ENCODE results near the gene COQ8A.

The COQ8A gene

DNA sequence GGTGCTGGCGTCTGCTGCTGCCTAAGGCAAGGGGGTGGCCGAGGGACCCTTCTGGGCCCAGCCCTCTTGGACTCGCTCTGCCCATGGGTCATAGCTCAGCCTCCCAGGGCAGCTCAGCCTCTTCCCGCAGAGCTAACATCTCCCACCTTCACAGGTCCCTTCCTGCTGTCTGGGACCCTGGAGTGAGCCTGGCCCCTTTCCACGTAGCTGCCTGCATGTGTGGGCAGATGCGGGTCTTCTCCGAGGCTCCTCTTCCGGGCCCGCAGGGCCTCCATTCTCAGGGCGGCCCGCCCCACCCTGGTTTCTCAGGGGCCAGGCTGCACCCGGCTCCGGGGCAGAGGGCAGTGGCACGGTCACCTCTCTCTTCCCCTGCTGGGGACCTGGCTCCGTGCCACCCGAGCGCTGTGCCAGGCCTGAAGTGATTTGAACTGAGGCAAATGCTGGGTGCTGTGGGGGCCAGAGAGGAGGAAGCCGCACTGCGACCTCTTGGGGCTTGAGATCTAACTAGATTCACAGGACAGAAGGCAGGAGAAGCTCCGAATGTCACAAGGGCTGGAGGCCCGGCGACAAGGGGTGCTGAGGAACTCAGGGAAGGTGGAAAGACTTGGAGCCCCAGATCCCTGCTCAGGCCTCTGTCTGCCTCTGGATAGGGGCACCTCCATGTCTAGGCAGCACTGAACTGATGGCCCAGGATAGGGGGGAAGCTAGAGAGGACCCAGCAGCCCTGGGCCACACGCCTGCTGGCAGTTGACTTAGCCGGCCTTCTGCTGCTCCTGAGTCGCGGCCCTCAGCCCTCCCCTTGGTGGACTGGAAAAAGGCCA lies 40.7 kb downstream of the COQ8A start:
- Histone ChIP-seq H3K27me3 (ENCODE audit: control insufficient read depth in 5 of 5, insufficient read depth in 4 of 5, low read length in 5 of 5) (no peaks in the 10 kb centered on the region), H3K36me3 (ENCODE audit: control insufficient read depth in 5 of 5, insufficient read depth in 5 of 5, low read length in 5 of 5) (peaks cover 0 to 77% (median 63%) of the 10 kb centered on the region in 5 donors), H3K4me1 (ENCODE audit: control insufficient read depth in 5 of 5, insufficient read depth in 5 of 5, low read length in 5 of 5) (peaks cover 2 to 60% (median 31%) of the 10 kb centered on the region in 5 donors), H3K9ac (ENCODE audit: low read length in 5 of 5) (peak overlapping the region in 2 of 5 donors; percentile 23 to 25), H3K9me3 (ENCODE audit: control insufficient read depth in 5 of 5, low read length in 5 of 5) (no peaks in the 10 kb centered on the region), H3K27ac (ENCODE audit: low read depth, low read length) (peak overlapping the region; percentile 74), H3K4me3 (ENCODE audit: low read depth in 1 of 5, low read length in 5 of 5) (no peak overlapping the region)

DNA sequence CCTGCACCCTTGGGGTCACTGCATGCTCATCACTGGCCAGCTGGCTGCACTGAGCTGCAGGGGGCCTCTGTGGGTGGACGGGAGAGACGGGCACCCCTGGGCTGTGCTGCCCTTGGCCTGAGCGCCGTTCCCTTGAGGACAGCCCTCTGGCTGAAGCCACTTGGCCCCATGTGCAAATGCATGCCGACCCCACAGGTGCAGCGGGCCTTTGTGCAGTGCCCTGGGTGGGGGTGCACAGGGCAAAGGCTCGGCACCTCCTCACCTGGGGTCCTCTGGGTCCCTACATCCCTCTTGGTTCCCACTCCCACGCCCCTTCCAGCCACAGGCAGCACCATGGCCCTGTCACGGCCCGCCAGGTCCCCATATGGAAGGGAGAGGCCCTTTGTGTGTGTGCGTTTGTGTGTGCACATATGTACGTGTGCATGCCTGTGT lies 41.3 kb downstream of the COQ8A start:
- Histone ChIP-seq H3K9ac (ENCODE audit: low read length in 5 of 5) (no peak overlapping the region), H3K4me1 (ENCODE audit: control insufficient read depth in 5 of 5, insufficient read depth in 5 of 5, low read length in 5 of 5) (peaks cover 2 to 60% (median 31%) of the 10 kb centered on the region in 5 donors), H3K27ac (ENCODE audit: low read depth, low read length) (peak overlapping the region; percentile 74), H3K4me3 (ENCODE audit: low read depth in 1 of 5, low read length in 5 of 5) (no peak overlapping the region), H3K27me3 (ENCODE audit: control insufficient read depth in 5 of 5, insufficient read depth in 4 of 5, low read length in 5 of 5) (no peaks in the 10 kb centered on the region), H3K36me3 (ENCODE audit: control insufficient read depth in 5 of 5, insufficient read depth in 5 of 5, low read length in 5 of 5) (peaks cover 0 to 84% (median 69%) of the 10 kb centered on the region in 5 donors), H3K9me3 (ENCODE audit: control insufficient read depth in 5 of 5, low read length in 5 of 5) (no peaks in the 10 kb centered on the region)

DNA sequence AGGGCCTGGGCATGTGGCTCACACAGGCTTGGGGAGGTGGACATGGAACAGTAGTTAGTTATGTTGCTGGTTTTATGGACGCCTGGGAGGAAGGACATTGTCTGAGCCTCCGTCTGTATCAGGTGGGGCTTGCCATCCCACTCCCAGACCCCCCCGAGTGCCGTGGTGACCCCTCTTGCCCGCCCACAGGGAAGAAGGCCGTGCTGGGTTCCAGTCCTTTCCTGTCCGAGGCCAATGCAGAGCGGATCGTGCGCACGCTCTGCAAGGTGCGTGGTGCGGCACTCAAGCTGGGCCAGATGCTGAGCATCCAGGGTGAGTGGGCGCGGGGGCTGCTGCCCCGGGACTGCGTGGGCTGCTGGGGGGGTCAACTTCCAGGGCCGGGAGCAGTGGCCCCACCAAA lies 41.7 kb downstream of the COQ8A start:
- no peak overlapping the region for H3K4me3 ChIP-seq (ENCODE audit: low read depth in 1 of 5, low read length in 5 of 5)
- no peaks in the 10 kb centered on the region for H3K9me3 ChIP-seq (ENCODE audit: control insufficient read depth in 5 of 5, low read length in 5 of 5)
- no peaks in the 10 kb centered on the region for H3K27me3 ChIP-seq (ENCODE audit: control insufficient read depth in 5 of 5, insufficient read depth in 4 of 5, low read length in 5 of 5)
- H3K9ac ChIP-seq (ENCODE audit: low read length in 5 of 5): no peak overlapping the region
- H3K4me1 ChIP-seq (ENCODE audit: control insufficient read depth in 5 of 5, insufficient read depth in 5 of 5, low read length in 5 of 5): peaks cover 2 to 60% (median 31%) of the 10 kb centered on the region in 5 donors
- H3K27ac ChIP-seq (ENCODE audit: low read depth, low read length): no peak overlapping the region
- peaks cover 0 to 88% (median 71%) of the 10 kb centered on the region in 5 donors for H3K36me3 ChIP-seq (ENCODE audit: control insufficient read depth in 5 of 5, insufficient read depth in 5 of 5, low read length in 5 of 5)

DNA sequence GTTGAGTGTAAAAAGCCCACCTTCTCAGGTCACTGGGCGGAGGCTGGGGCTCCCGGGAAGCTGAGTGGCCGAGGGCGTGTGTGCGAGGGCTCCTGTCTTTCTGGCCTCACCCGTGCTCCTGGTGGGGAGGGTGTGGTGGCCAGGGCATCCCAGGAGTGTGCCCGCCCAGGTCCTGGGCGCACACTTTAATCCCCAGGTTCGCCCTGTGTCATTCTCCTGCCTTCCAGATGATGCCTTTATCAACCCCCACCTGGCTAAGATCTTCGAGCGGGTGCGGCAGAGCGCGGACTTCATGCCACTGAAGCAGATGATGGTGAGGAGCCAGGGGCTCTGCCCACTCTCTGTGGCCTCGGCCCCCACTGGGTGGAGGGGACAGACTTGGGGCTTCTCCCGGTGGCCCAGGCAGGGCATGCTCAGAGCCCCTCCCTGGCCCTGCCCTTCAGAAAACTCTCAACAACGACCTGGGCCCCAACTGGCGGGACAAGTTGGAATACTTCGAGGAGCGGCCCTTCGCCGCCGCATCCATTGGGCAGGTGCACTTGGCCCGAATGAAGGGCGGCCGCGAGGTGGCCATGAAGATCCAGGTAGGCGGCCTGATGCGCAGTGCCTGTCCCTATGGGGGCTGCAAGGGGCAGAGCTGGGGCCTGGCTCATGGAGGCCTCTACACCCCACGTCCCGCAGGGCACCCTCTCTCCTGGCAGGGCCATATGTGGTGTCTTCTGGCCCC lies 42.5 kb downstream of the COQ8A start:
- H3K9ac ChIP-seq (ENCODE audit: low read length in 5 of 5): no peak overlapping the region
- peaks cover 4 to 60% (median 39%) of the 10 kb centered on the region in 5 donors for H3K4me1 ChIP-seq (ENCODE audit: control insufficient read depth in 5 of 5, insufficient read depth in 5 of 5, low read length in 5 of 5)
- peaks cover 0 to 91% (median 74%) of the 10 kb centered on the region in 5 donors for H3K36me3 ChIP-seq (ENCODE audit: control insufficient read depth in 5 of 5, insufficient read depth in 5 of 5, low read length in 5 of 5)
- no peak overlapping the region for H3K4me3 ChIP-seq (ENCODE audit: low read depth in 1 of 5, low read length in 5 of 5)
- H3K27me3 ChIP-seq (ENCODE audit: control insufficient read depth in 5 of 5, insufficient read depth in 4 of 5, low read length in 5 of 5): no peaks in the 10 kb centered on the region
- H3K9me3 ChIP-seq (ENCODE audit: control insufficient read depth in 5 of 5, low read length in 5 of 5): no peaks in the 10 kb centered on the region
- no peak overlapping the region for H3K27ac ChIP-seq (ENCODE audit: low read depth, low read length)

DNA sequence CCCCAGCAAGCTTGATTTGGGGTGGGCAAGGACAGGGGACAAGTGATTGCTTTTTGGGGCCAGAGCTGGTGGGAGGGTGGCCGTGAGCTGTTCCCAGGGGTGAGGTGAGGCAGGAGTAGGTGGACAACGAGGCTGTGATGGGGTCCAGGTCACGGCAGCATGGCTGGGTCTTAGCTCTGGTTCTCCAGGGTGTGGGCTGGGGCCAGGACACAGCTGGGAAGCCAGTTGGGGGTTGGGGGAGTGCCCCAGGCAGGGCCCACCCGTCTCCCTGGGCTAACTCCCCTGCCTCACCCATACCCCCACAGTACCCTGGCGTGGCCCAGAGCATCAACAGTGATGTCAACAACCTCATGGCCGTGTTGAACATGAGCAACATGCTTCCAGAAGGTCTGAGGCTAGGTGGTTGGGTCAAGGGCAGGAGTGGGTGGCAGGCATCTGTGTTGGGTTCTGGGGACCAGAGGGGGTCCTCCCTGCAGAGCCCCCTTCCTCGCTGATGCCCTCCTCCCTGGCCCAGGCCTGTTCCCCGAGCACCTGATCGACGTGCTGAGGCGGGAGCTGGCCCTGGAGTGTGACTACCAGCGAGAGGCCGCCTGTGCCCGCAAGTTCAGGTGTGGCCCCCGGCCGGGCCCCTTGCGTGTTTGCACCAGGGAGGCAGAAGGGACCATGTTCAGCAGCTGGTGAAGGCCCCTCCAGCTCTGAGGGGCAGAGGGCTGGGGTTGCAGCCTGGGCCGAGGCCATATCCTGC lies 43.3 kb downstream of the COQ8A start:
- peak overlapping the region; percentile 30 for H3K27ac ChIP-seq (ENCODE audit: low read depth, low read length)
- peaks cover 4 to 60% (median 39%) of the 10 kb centered on the region in 5 donors for H3K4me1 ChIP-seq (ENCODE audit: control insufficient read depth in 5 of 5, insufficient read depth in 5 of 5, low read length in 5 of 5)
- H3K9me3 ChIP-seq (ENCODE audit: control insufficient read depth in 5 of 5, low read length in 5 of 5): no peaks in the 10 kb centered on the region
- no peaks in the 10 kb centered on the region for H3K27me3 ChIP-seq (ENCODE audit: control insufficient read depth in 5 of 5, insufficient read depth in 4 of 5, low read length in 5 of 5)
- H3K36me3 ChIP-seq (ENCODE audit: control insufficient read depth in 5 of 5, insufficient read depth in 5 of 5, low read length in 5 of 5): peaks cover 0 to 85% (median 71%) of the 10 kb centered on the region in 5 donors
- no peak overlapping the region for H3K9ac ChIP-seq (ENCODE audit: low read length in 5 of 5)
- no peak overlapping the region for H3K4me3 ChIP-seq (ENCODE audit: low read depth in 1 of 5, low read length in 5 of 5)

DNA sequence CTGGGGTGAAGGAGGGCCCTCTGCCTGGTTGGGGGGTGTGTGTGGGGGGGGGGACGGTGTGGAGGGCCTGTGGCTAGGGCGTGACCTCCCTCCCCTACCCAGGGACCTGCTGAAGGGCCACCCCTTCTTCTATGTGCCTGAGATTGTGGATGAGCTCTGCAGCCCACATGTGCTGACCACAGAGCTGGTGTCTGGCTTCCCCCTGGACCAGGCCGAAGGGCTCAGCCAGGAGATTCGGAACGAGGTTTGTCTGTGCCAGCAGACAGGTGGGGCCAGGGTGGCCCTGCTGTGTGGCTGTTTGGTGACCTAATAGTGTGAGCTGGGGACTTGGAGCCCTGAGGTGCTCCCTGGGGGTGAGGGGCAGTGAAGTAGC lies 43.9 kb downstream of the COQ8A start:
- no peak overlapping the region for H3K4me3 ChIP-seq (ENCODE audit: low read depth in 1 of 5, low read length in 5 of 5)
- no peak overlapping the region for H3K27ac ChIP-seq (ENCODE audit: low read depth, low read length)
- peaks cover 0 to 80% (median 67%) of the 10 kb centered on the region in 5 donors for H3K36me3 ChIP-seq (ENCODE audit: control insufficient read depth in 5 of 5, insufficient read depth in 5 of 5, low read length in 5 of 5)

DNA sequence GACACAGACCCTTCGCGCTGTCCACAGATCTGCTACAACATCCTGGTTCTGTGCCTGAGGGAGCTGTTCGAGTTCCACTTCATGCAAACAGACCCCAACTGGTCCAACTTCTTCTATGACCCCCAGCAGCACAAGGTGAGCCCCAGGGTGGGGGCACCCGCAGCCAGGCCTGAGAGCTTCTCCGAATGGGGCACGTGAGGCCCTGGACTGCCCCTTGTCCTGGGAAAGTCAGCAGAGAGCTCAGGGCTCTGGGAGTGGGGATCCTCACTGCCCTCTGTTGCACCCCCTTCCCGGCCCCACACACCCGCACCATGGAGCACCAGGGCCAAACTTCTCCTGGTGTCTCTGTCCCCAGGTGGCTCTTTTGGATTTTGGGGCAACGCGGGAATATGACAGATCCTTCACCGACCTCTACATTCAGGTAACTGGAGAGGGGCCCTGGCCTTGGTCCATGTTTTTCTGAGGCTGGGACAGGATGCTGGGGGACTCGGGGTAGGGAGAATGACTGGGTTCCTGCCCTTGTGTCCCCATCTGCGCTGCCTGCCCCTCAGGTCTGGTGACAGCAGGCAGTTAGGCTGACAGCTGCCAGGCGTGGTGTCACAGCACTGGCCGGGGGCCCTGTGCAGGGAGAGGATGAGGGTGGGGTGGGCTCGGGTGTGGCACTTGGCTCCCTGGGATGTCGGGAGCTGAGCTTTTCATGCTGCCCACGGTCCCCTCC lies 44.6 kb downstream of the COQ8A start:
- peak overlapping the region in 1 of 5 donors; percentile 38 for H3K9ac ChIP-seq (ENCODE audit: low read length in 5 of 5)
- H3K4me3 ChIP-seq (ENCODE audit: low read depth in 1 of 5, low read length in 5 of 5): no peak overlapping the region
- H3K27me3 ChIP-seq (ENCODE audit: control insufficient read depth in 5 of 5, insufficient read depth in 4 of 5, low read length in 5 of 5): no peaks in the 10 kb centered on the region
- peaks cover 0 to 75% (median 66%) of the 10 kb centered on the region in 5 donors for H3K36me3 ChIP-seq (ENCODE audit: control insufficient read depth in 5 of 5, insufficient read depth in 5 of 5, low read length in 5 of 5)
- H3K9me3 ChIP-seq (ENCODE audit: control insufficient read depth in 5 of 5, low read length in 5 of 5): no peaks in the 10 kb centered on the region
- H3K27ac ChIP-seq (ENCODE audit: low read depth, low read length): no peak overlapping the region
- peaks cover 6 to 60% (median 39%) of the 10 kb centered on the region in 5 donors for H3K4me1 ChIP-seq (ENCODE audit: control insufficient read depth in 5 of 5, insufficient read depth in 5 of 5, low read length in 5 of 5)

More for the DNA sequence above, 43.9 kb downstream of the COQ8A start:
- Histone ChIP-seq H3K27me3 (ENCODE audit: control insufficient read depth in 5 of 5, insufficient read depth in 4 of 5, low read length in 5 of 5) (no peaks in the 10 kb centered on the region), H3K4me1 (ENCODE audit: control insufficient read depth in 5 of 5, insufficient read depth in 5 of 5, low read length in 5 of 5) (peaks cover 6 to 60% (median 39%) of the 10 kb centered on the region in 5 donors), H3K9ac (ENCODE audit: low read length in 5 of 5) (peak overlapping the region in 1 of 5 donors; percentile 38), H3K9me3 (ENCODE audit: control insufficient read depth in 5 of 5, low read length in 5 of 5) (no peaks in the 10 kb centered on the region)

DNA sequence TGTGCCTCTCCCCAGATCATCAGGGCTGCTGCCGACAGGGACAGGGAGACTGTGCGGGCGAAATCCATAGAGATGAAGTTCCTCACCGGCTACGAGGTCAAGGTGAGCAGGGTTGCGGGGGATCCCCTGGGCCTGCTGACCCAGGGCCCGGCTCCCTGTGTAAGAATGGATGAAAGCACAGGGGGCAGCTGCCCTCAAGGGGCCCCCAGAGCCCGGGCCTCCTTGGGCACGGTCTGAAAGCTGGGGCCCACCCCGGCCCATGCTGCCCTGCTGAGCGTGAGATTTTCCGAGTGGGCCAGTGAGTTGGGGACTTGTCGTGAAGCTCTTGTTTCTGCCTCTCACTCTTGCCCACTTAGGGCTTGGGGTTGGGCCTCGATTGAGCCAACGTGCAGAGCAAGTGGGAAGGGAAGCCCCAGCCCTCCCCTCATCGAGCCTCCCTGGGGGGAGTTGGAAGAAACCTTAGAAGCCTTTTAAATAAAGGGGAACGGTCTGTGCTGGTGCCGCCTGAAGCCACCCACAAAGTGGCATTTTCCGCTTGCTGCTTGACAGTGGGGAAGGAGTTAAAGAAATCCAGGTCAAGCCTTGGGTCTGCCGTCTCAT lies 45.2 kb downstream of the COQ8A start:
- Histone ChIP-seq H3K9me3 (ENCODE audit: control insufficient read depth in 5 of 5, low read length in 5 of 5) (no peaks in the 10 kb centered on the region), H3K4me1 (ENCODE audit: control insufficient read depth in 5 of 5, insufficient read depth in 5 of 5, low read length in 5 of 5) (peaks cover 6 to 54% (median 32%) of the 10 kb centered on the region in 5 donors), H3K9ac (ENCODE audit: low read length in 5 of 5) (no peak overlapping the region), H3K27ac (ENCODE audit: low read depth, low read length) (no peak overlapping the region), H3K27me3 (ENCODE audit: control insufficient read depth in 5 of 5, insufficient read depth in 4 of 5, low read length in 5 of 5) (no peaks in the 10 kb centered on the region), H3K4me3 (ENCODE audit: low read depth in 1 of 5, low read length in 5 of 5) (no peak overlapping the region), H3K36me3 (ENCODE audit: control insufficient read depth in 5 of 5, insufficient read depth in 5 of 5, low read length in 5 of 5) (peaks cover 0 to 70% (median 66%) of the 10 kb centered on the region in 5 donors)

DNA sequence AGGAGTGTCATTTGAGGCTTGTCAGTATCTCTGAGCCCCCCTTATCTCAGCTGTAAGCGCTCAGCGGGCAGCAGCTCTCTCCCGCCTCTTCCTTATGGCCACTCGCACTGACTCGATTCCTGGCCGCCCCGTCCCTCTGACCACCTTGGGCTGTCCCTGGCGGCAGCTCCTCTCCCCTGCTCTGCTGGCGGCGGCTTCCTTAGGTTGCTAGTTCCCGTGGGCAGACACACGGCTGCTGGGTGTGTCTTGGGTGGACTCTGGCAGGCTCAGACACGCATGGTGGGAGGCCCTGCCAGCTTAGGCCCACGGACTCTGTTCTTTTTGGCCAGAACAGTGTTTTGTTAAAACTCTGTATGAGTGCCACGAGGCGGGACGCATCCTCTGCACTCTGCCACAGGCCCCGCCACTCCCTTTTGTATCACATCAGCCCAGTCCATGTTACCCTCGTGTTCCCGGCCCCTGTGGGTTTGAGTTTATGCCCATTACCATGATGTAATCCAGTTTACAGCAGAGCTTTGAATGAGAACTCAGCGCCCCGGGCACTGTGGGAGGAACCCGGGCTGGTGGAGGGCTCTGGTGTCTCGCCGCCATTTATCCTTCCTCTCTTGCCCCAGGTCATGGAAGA lies 45.9 kb downstream of the COQ8A start:
- no peaks in the 10 kb centered on the region for H3K9me3 ChIP-seq (ENCODE audit: control insufficient read depth in 5 of 5, low read length in 5 of 5)
- peaks cover 6 to 48% (median 26%) of the 10 kb centered on the region in 5 donors for H3K4me1 ChIP-seq (ENCODE audit: control insufficient read depth in 5 of 5, insufficient read depth in 5 of 5, low read length in 5 of 5)
- H3K4me3 ChIP-seq (ENCODE audit: low read depth in 1 of 5, low read length in 5 of 5): no peak overlapping the region
- H3K27ac ChIP-seq (ENCODE audit: low read depth, low read length): peak overlapping the region; percentile 7
- H3K27me3 ChIP-seq (ENCODE audit: control insufficient read depth in 5 of 5, insufficient read depth in 4 of 5, low read length in 5 of 5): no peaks in the 10 kb centered on the region
- H3K9ac ChIP-seq (ENCODE audit: low read length in 5 of 5): no peak overlapping the region
- H3K36me3 ChIP-seq (ENCODE audit: control insufficient read depth in 5 of 5, insufficient read depth in 5 of 5, low read length in 5 of 5): peaks cover 0 to 70% (median 66%) of the 10 kb centered on the region in 5 donors

All from subcutaneous abdominal adipose tissue (tissue), 5 donors.